Duodenal mucosa (tissue), 2 donors: ENCODE results near the gene LMOD1.
A peak's percentile ranks its signal among the peaks of the same experiment; 100 is the strongest.

Experiments used
- H3K27ac ChIP-seq: one replicate; pipeline ENCODE4 v1.7.0; 2013; ENCODE audit warnings: low read depth, low read length
- H3K27me3 ChIP-seq, 2 donors: one replicate each; pipeline ENCODE4 v1.7.0; 2013; ENCODE audit warnings: low read length in 2 of 2, control low read depth in 1 of 2; ENCODE audit not compliant: insufficient read depth in 2 of 2, control insufficient read depth in 1 of 2
- H3K36me3 ChIP-seq, 2 donors: one replicate each; pipeline ENCODE4 v1.7.0; 2013; ENCODE audit warnings: low read length in 2 of 2, control low read depth in 1 of 2; ENCODE audit not compliant: insufficient read depth in 2 of 2, control insufficient read depth in 1 of 2
- H3K4me1 ChIP-seq, 2 donors: one replicate each; pipeline ENCODE4 v1.7.0; 2013; ENCODE audit warnings: low read length in 2 of 2, control low read depth in 1 of 2; ENCODE audit not compliant: insufficient read depth in 2 of 2, control insufficient read depth in 1 of 2
- H3K4me3 ChIP-seq, 2 donors: one replicate each; pipeline ENCODE4 v1.7.0; 2013; ENCODE audit warnings: low read length in 2 of 2, low read depth in 1 of 2
- H3K9ac ChIP-seq, 2 donors: one replicate each; pipeline ENCODE4 v1.7.0; 2013; ENCODE audit warnings: low read length in 2 of 2, low read depth in 1 of 2
- H3K9me3 ChIP-seq, 2 donors: one replicate each; pipeline ENCODE4 v1.7.0; 2013; ENCODE audit warnings: low read length in 2 of 2, control low read depth in 1 of 2; ENCODE audit not compliant: control insufficient read depth in 1 of 2

Gene LMOD1

GRCh38 chr1:201939148-201939547, 7.2 kb downstream of the LMOD1 start:
- Histone ChIP-seq H3K4me1 (peaks cover 0 to 3% of the 10 kb centered on the region in 2 donors), H3K9ac (no peak overlapping the region), H3K9me3 (no peaks in the 10 kb centered on the region), H3K36me3 (no peaks in the 10 kb centered on the region), H3K27ac (no peak overlapping the region), H3K4me3 (no peak overlapping the region), H3K27me3 (peaks cover 4 to 13% of the 10 kb centered on the region in 2 donors)

GRCh38 chr1:201938440-201939035, 7.8 kb downstream of the LMOD1 start:
- Histone ChIP-seq H3K27ac (peak overlapping the region; percentile 20), H3K4me1 (peaks cover 0 to 3% of the 10 kb centered on the region in 2 donors), H3K27me3 (peaks cover 0 to 7% of the 10 kb centered on the region in 2 donors), H3K36me3 (no peaks in the 10 kb centered on the region), H3K4me3 (no peak overlapping the region), H3K9ac (no peak overlapping the region), H3K9me3 (no peaks in the 10 kb centered on the region)

GRCh38 chr1:201937624-201938213, 8.6 kb downstream of the LMOD1 start:
- H3K27ac ChIP-seq: peak overlapping the region; percentile 3
- no peak overlapping the region for H3K4me3 ChIP-seq
- no peaks in the 10 kb centered on the region for H3K36me3 ChIP-seq
- no peaks in the 10 kb centered on the region for H3K27me3 ChIP-seq
- peaks cover 0 to 3% of the 10 kb centered on the region in 2 donors for H3K4me1 ChIP-seq
- no peak overlapping the region for H3K9ac ChIP-seq
- no peaks in the 10 kb centered on the region for H3K9me3 ChIP-seq

GRCh38 chr1:201933840-201934430, 12.4 kb downstream of the LMOD1 start:
- Histone ChIP-seq H3K36me3 (no peaks in the 10 kb centered on the region), H3K9ac (no peak overlapping the region), H3K9me3 (no peaks in the 10 kb centered on the region), H3K4me3 (no peak overlapping the region), H3K27ac (no peak overlapping the region), H3K4me1 (no peaks in the 10 kb centered on the region), H3K27me3 (no peaks in the 10 kb centered on the region)

- no peaks in the 10 kb centered on the region for H3K9me3 ChIP-seq
- H3K4me3 ChIP-seq: no peak overlapping the region
- H3K36me3 ChIP-seq: no peaks in the 10 kb centered on the region
- no peaks in the 10 kb centered on the region for H3K27me3 ChIP-seq
- no peaks in the 10 kb centered on the region for H3K4me1 ChIP-seq
- no peak overlapping the region for H3K27ac ChIP-seq
- H3K9ac ChIP-seq: no peak overlapping the region
Measured at GRCh38 chr1:201930803-201931202, 15.5 kb downstream of the LMOD1 start.

GRCh38 chr1:201930137-201930536, 16.2 kb downstream of the LMOD1 start:
- no peak overlapping the region for H3K27ac ChIP-seq
- H3K4me1 ChIP-seq: no peaks in the 10 kb centered on the region
- H3K4me3 ChIP-seq: no peak overlapping the region
- H3K9me3 ChIP-seq: no peaks in the 10 kb centered on the region
- no peaks in the 10 kb centered on the region for H3K27me3 ChIP-seq
- H3K36me3 ChIP-seq: no peaks in the 10 kb centered on the region
- no peak overlapping the region for H3K9ac ChIP-seq

- no peaks in the 10 kb centered on the region for H3K4me1 ChIP-seq
- H3K4me3 ChIP-seq: no peak overlapping the region
- no peaks in the 10 kb centered on the region for H3K27me3 ChIP-seq
- H3K9me3 ChIP-seq: no peaks in the 10 kb centered on the region
- no peak overlapping the region for H3K9ac ChIP-seq
- H3K36me3 ChIP-seq: no peaks in the 10 kb centered on the region
- H3K27ac ChIP-seq: no peak overlapping the region
Measured at GRCh38 chr1:201928266-201928665, 18.1 kb downstream of the LMOD1 start.

- Histone ChIP-seq H3K4me1 (no peaks in the 10 kb centered on the region), H3K27ac (no peak overlapping the region), H3K27me3 (no peaks in the 10 kb centered on the region), H3K9ac (no peak overlapping the region), H3K36me3 (no peaks in the 10 kb centered on the region), H3K9me3 (no peaks in the 10 kb centered on the region), H3K4me3 (no peak overlapping the region)
Measured at GRCh38 chr1:201925981-201926645, 20.2 kb downstream of the LMOD1 start.

GRCh38 chr1:201925301-201925567, 21.1 kb downstream of the LMOD1 start:
- H3K27me3 ChIP-seq: no peaks in the 10 kb centered on the region
- no peaks in the 10 kb centered on the region for H3K9me3 ChIP-seq
- H3K36me3 ChIP-seq: no peaks in the 10 kb centered on the region
- no peak overlapping the region for H3K9ac ChIP-seq
- no peaks in the 10 kb centered on the region for H3K4me1 ChIP-seq
- no peak overlapping the region for H3K4me3 ChIP-seq
- H3K27ac ChIP-seq: no peak overlapping the region

- H3K9ac ChIP-seq: no peak overlapping the region
- no peak overlapping the region for H3K4me3 ChIP-seq
- no peaks in the 10 kb centered on the region for H3K27me3 ChIP-seq
- H3K4me1 ChIP-seq: peaks cover 0 to 4% of the 10 kb centered on the region in 2 donors
- no peak overlapping the region for H3K27ac ChIP-seq
- H3K36me3 ChIP-seq: no peaks in the 10 kb centered on the region
- H3K9me3 ChIP-seq: no peaks in the 10 kb centered on the region
Measured at GRCh38 chr1:201921952-201922558, 24.3 kb downstream of the LMOD1 start.
